ENCODE measurements around the gene MBP. TPM values are rescaled to one million over a fixed set of nuclear protein-coding genes. Genes with fewer than 3 reads are reported as not detected.
A peak's percentile ranks its signal among the peaks of the same experiment; 100 is the strongest.
"Not testable (repeated sequence)": the region's sequence is repeated elsewhere in the genome, so short reads cannot be mapped to it uniquely, and the experiment has no call there.

Gene MBP
- total and polyA plus RNA-seq, 4 donors = 619 to 2,945 (median 1,632) TPM

GRCh38 chr18:76953156-76953555, 179.4 kb downstream of the MBP start:
- Histone ChIP-seq H3K36me3 (ENCODE audit: control insufficient read depth, insufficient read depth, low read length) (peaks cover 35% of the 10 kb centered on the region), H3K27ac (ENCODE audit: low read depth, low read length) (peak overlapping the region; percentile 57), H3K4me1 (ENCODE audit: control insufficient read depth, insufficient read depth, low read length) (peaks cover 11% of the 10 kb centered on the region), H3K27me3 (ENCODE audit: control insufficient read depth, insufficient read depth, low read length) (no peaks in the 10 kb centered on the region), H3K9me3 (ENCODE audit: control insufficient read depth, insufficient read depth, low read length) (no peaks in the 10 kb centered on the region), H3K4me3 (ENCODE audit: low read depth, low read length) (no peak overlapping the region)
- 29% methylated on average over 4 of the region's 6 CpGs for WGBS (ENCODE audit: insufficient coverage)
- DNase-seq (ENCODE audit: low read depth in 4 of 6, low spot score in 6 of 6) = peak in 1 of 6 donors; percentile 59

DNA sequence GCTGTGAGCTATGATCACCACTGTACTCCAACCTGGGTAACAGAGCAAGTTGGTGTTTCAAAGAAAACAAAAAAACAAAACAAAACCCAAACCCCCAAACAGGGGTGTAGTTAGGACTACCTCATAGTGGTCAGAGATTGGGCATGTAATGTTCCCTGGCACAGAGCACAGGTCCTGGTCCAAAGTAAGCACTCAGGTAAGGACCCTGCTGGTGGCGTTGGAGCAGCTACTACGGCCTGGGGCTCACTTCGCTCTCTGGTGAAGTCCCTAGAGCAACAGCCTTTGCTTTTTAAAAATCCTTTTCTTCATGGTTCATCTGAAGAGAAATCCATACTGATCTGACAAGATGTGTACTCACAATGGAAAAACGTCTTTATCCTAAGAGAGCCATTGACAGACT, 179.8 kb downstream of the MBP start:
- WGBS (ENCODE audit: insufficient coverage) = 62% methylated on average over 4 of the region's 4 CpGs
- Histone ChIP-seq H3K27ac (ENCODE audit: low read depth, low read length) (no peak overlapping the region), H3K27me3 (ENCODE audit: control insufficient read depth, insufficient read depth, low read length) (no peaks in the 10 kb centered on the region), H3K4me1 (ENCODE audit: control insufficient read depth, insufficient read depth, low read length) (peaks cover 11% of the 10 kb centered on the region), H3K9me3 (ENCODE audit: control insufficient read depth, insufficient read depth, low read length) (no peaks in the 10 kb centered on the region), H3K36me3 (ENCODE audit: control insufficient read depth, insufficient read depth, low read length) (peaks cover 33% of the 10 kb centered on the region), H3K4me3 (ENCODE audit: low read depth, low read length) (no peak overlapping the region)
- DNase-seq (ENCODE audit: low read depth in 4 of 6, low spot score in 6 of 6) = no peak

DNA sequence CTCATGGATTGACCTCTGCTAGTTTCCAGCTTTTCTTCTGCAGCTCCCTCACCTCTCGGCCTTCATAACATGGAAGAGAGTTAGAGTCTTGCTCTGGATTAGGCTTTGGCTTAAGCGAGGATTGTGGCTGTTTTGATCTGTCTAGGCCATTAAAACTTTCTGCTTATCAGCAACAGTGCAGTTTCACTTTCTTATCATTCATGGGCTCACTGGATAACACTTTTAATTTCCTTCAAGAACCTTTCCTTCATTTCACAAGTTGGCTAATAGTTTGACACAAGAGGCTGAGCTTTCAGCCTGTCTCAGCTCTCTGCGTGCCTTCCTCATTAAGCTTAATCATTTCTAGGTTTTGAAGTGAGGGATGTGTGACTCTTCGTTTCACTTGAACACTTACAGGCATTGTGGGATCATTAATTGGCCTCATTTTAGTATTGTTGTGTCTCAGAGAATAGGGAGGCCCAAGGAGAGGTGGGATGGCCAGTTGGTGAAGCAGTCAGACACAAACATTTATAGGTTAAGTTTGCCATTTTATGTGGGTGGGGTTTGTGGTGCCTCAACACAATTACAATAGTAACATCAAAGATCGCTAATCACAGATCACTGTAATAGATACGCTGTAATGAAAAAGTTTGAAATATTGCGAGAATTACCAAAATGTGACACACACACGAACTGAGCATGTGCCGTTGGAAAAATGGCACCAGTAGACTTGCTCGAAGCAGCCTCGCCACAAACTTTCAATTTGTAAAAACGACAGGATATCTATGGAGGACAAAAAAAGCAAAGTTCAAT, 180.9 kb downstream of the MBP start:
- H3K27ac ChIP-seq (ENCODE audit: low read depth, low read length) = no peak overlapping the region
- DNase-seq (ENCODE audit: low read depth in 4 of 6, low spot score in 6 of 6) = no peak
- no peaks in the 10 kb centered on the region for H3K9me3 ChIP-seq (ENCODE audit: control insufficient read depth, insufficient read depth, low read length)
- no peak overlapping the region for H3K4me3 ChIP-seq (ENCODE audit: low read depth, low read length)
- WGBS (ENCODE audit: insufficient coverage) = 100% methylated on average over 5 of the region's 12 CpGs
- no peaks in the 10 kb centered on the region for H3K27me3 ChIP-seq (ENCODE audit: control insufficient read depth, insufficient read depth, low read length)
- peaks cover 11% of the 10 kb centered on the region for H3K4me1 ChIP-seq (ENCODE audit: control insufficient read depth, insufficient read depth, low read length)
- H3K36me3 ChIP-seq (ENCODE audit: control insufficient read depth, insufficient read depth, low read length) = peaks cover 32% of the 10 kb centered on the region

GRCh38 chr18:76948345-76948744, 184.2 kb downstream of the MBP start:
- DNase-seq (ENCODE audit: low read depth in 4 of 6, low spot score in 6 of 6) = no peak
- Histone ChIP-seq H3K27ac (ENCODE audit: low read depth, low read length) (no peak overlapping the region), H3K4me3 (ENCODE audit: low read depth, low read length) (no peak overlapping the region), H3K4me1 (ENCODE audit: control insufficient read depth, insufficient read depth, low read length) (peaks cover 6% of the 10 kb centered on the region), H3K9me3 (ENCODE audit: control insufficient read depth, insufficient read depth, low read length) (no peaks in the 10 kb centered on the region), H3K36me3 (ENCODE audit: control insufficient read depth, insufficient read depth, low read length) (peaks cover 22% of the 10 kb centered on the region), H3K27me3 (ENCODE audit: control insufficient read depth, insufficient read depth, low read length) (no peaks in the 10 kb centered on the region)
- 98% methylated on average over 8 of the region's 8 CpGs for WGBS (ENCODE audit: insufficient coverage)

GRCh38 chr18:76944346-76944745, 188.2 kb downstream of the MBP start:
- not testable (repeated sequence) for H3K4me3 ChIP-seq (ENCODE audit: low read depth, low read length); H3K27ac ChIP-seq (ENCODE audit: low read depth, low read length); H3K4me1 ChIP-seq (ENCODE audit: control insufficient read depth, insufficient read depth, low read length); H3K9me3 ChIP-seq (ENCODE audit: control insufficient read depth, insufficient read depth, low read length); H3K27me3 ChIP-seq (ENCODE audit: control insufficient read depth, insufficient read depth, low read length); DNase-seq (ENCODE audit: low read depth in 4 of 6, low spot score in 6 of 6)
- H3K36me3 ChIP-seq (ENCODE audit: control insufficient read depth, insufficient read depth, low read length) = peaks cover 21% of the 10 kb centered on the region
- WGBS (ENCODE audit: insufficient coverage) = 100% methylated on average over 2 of the region's 8 CpGs

DNA sequence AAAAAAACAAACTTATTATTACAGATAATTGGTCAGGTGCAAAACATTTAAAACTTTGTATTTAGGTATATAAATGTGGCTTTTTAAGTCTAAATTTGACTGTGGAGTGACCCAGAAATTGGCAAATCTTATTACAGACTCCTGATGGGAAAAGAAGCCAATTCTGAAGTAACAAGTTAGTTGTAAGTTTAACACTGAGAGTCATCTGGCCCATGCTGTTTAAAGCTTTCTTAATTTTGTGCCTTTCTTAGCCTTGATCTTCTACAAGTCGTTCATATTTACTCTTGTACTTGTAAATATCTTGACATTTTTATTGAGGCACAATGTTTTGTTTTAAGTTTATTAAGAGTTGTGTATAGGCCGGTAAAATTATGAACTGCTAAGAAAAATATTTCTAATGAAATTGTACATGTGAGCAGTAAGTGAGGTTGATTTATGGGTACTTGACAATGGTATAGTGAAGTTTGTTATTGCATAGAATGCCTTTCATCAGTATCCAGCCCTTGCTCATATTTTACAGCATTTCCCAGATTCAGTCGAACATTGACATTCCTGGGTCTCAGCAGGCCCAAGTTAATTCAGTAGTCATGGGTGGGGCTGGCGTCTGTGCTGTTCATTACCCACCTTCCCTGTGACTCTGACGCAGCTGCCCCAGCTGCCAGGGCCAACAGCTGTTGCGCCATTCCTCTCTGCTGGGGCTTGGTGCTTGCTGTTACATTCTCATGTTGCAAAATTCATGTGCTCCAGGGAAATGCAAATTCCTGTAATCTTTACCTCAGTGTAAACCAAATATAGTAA, 188.8 kb downstream of the MBP start:
- Histone ChIP-seq H3K27ac (ENCODE audit: low read depth, low read length) (no peak overlapping the region), H3K36me3 (ENCODE audit: control insufficient read depth, insufficient read depth, low read length) (peaks cover 25% of the 10 kb centered on the region), H3K27me3 (ENCODE audit: control insufficient read depth, insufficient read depth, low read length) (no peaks in the 10 kb centered on the region), H3K4me1 (ENCODE audit: control insufficient read depth, insufficient read depth, low read length) (no peaks in the 10 kb centered on the region), H3K9me3 (ENCODE audit: control insufficient read depth, insufficient read depth, low read length) (no peaks in the 10 kb centered on the region), H3K4me3 (ENCODE audit: low read depth, low read length) (no peak overlapping the region)
- DNase-seq (ENCODE audit: low read depth in 4 of 6, low spot score in 6 of 6) = no peak
- WGBS (ENCODE audit: insufficient coverage) = 86% methylated on average over 4 of the region's 6 CpGs

- no peak for DNase-seq (ENCODE audit: low read depth in 4 of 6, low spot score in 6 of 6)
- Histone ChIP-seq H3K27me3 (ENCODE audit: control insufficient read depth, insufficient read depth, low read length) (no peaks in the 10 kb centered on the region), H3K36me3 (ENCODE audit: control insufficient read depth, insufficient read depth, low read length) (peaks cover 25% of the 10 kb centered on the region), H3K4me1 (ENCODE audit: control insufficient read depth, insufficient read depth, low read length) (no peaks in the 10 kb centered on the region), H3K9me3 (ENCODE audit: control insufficient read depth, insufficient read depth, low read length) (no peaks in the 10 kb centered on the region), H3K27ac (ENCODE audit: low read depth, low read length) (no peak overlapping the region), H3K4me3 (ENCODE audit: low read depth, low read length) (no peak overlapping the region)
- 89% methylated on average over 5 of the region's 9 CpGs for WGBS (ENCODE audit: insufficient coverage)
These were observed 191.3 kb downstream of the MBP start for GRCh38 chr18:76941284-76941683.

GRCh38 chr18:76938619-76939018, 194.0 kb downstream of the MBP start:
- WGBS (ENCODE audit: insufficient coverage) = 87% methylated on average over 7 of the region's 12 CpGs
- no peak overlapping the region for H3K4me3 ChIP-seq (ENCODE audit: low read depth, low read length)
- DNase-seq (ENCODE audit: low read depth in 4 of 6, low spot score in 6 of 6) = no peak
- H3K4me1 ChIP-seq (ENCODE audit: control insufficient read depth, insufficient read depth, low read length) = no peaks in the 10 kb centered on the region
- H3K36me3 ChIP-seq (ENCODE audit: control insufficient read depth, insufficient read depth, low read length) = peaks cover 30% of the 10 kb centered on the region
- no peaks in the 10 kb centered on the region for H3K9me3 ChIP-seq (ENCODE audit: control insufficient read depth, insufficient read depth, low read length)
- no peaks in the 10 kb centered on the region for H3K27me3 ChIP-seq (ENCODE audit: control insufficient read depth, insufficient read depth, low read length)
- H3K27ac ChIP-seq (ENCODE audit: low read depth, low read length) = no peak overlapping the region

DNA sequence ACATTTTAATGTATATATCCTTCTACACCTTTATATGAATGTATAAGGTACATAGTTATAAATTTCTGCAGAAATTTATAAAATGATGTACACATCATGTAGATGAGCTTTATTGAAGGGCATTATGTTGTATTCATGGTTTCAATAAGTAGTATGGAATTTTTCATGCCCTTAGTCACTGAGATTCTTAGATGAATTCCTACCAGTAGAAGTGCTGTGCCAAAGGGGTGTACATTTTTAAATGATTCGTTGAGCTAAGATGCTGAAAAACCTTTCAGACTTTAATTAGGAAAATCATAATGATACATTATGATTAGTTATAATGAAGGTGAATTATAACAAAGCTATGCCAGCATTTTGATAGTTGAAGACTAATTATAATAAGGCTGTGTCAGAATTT, 195.0 kb downstream of the MBP start:
- Histone ChIP-seq H3K27ac (ENCODE audit: low read depth, low read length) (no peak overlapping the region), H3K4me1 (ENCODE audit: control insufficient read depth, insufficient read depth, low read length) (no peaks in the 10 kb centered on the region), H3K36me3 (ENCODE audit: control insufficient read depth, insufficient read depth, low read length) (peaks cover 37% of the 10 kb centered on the region), H3K9me3 (ENCODE audit: control insufficient read depth, insufficient read depth, low read length) (no peaks in the 10 kb centered on the region), H3K27me3 (ENCODE audit: control insufficient read depth, insufficient read depth, low read length) (no peaks in the 10 kb centered on the region), H3K4me3 (ENCODE audit: low read depth, low read length) (no peak overlapping the region)
- no CpG with 5 or more reads among the region's 1 CpG for WGBS (ENCODE audit: insufficient coverage)
- no peak for DNase-seq (ENCODE audit: low read depth in 4 of 6, low spot score in 6 of 6)

- Histone ChIP-seq H3K36me3 (ENCODE audit: control insufficient read depth, insufficient read depth, low read length) (peaks cover 44% of the 10 kb centered on the region), H3K27ac (ENCODE audit: low read depth, low read length) (no peak overlapping the region), H3K4me3 (ENCODE audit: low read depth, low read length) (no peak overlapping the region), H3K27me3 (ENCODE audit: control insufficient read depth, insufficient read depth, low read length) (no peaks in the 10 kb centered on the region), H3K9me3 (ENCODE audit: control insufficient read depth, insufficient read depth, low read length) (no peaks in the 10 kb centered on the region), H3K4me1 (ENCODE audit: control insufficient read depth, insufficient read depth, low read length) (no peaks in the 10 kb centered on the region)
- 97% methylated on average over 11 of the region's 11 CpGs for WGBS (ENCODE audit: insufficient coverage)
- DNase-seq (ENCODE audit: low read depth in 4 of 6, low spot score in 6 of 6) = no peak
These were observed 195.7 kb downstream of the MBP start for GRCh38 chr18:76936877-76937276.
